Measurements from ENCODE around the gene ITPR2.
"Not testable (repeated sequence)": the region's sequence is repeated elsewhere in the genome, so short reads cannot be mapped to it uniquely, and the experiment has no call there.

ITPR2 gene

DNA sequence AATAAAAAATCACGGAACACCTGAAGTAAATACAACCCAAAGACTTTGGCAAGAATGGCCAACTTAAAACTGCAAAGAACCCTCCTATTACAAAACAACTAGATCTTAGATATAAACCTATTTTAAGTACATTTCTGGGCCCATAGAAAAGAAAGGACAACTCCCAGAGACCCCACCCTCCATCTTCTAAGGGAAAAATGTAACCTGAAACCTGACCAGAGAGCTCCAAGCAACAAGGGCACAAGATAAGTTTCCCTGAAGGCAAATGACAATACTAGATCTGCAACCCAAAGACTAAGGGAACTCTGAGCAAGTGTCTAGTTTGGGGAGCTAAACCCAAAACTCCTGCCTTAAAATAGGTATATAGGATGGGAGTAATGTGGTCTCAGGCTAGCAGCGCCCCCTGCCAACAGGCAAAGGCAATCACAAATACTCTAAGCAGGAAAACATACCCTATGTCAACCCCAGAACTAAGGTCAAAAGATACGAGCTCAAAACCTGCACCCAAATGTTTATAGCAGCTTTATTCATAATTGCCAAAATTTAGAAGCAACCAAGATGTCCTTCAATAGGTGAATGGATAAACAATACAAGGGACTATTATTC, 218.9 kb downstream of the ITPR2 start:
- no peak for DNase-seq

DNA sequence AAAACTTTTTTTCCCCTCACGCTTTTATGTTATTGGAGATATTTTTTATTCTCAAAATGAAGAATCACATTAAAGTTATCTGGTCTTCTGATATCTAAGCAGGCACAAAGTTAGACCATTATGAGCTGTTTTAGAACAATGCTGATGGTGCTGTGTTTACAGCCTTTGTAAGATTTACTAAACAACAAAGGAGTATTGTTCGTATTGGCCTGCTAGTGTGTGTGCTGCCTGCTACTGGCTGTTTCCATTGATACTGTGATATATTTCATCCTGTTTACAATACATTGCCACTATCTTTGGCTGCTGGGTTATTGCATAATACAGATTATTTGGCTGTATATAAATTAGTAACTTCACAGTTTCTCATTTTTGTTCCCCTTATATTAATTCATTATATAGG, 220.8 kb downstream of the ITPR2 start:
- no peak for DNase-seq

GRCh38 chr12:26611598-26611997, 221.4 kb downstream of the ITPR2 start:
- no peak for DNase-seq

GRCh38 chr12:26610774-26611173, 222.2 kb downstream of the ITPR2 start:
- no peak for DNase-seq

DNA sequence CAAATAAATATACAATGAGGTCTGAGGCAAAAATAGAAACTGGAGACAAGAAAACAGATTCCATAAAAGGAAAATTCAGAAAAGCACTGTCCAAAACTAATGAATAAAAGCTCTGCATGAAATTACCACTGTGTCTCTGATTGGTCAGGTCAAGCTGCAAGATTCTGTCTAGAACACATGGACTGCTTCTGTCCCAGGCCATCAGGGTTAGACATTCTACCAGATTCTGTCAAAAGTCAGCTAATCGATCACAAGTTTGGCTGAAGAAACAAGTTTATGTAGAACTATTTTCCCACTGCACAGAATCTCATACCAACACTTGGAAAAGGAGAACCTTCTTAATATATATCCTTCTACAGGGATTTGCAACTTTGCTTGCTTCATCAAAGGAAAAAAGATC, 223.0 kb downstream of the ITPR2 start:
- no peak for DNase-seq

- DNase-seq: no peak
Observed at GRCh38 chr12:26608706-26609105, 224.3 kb downstream of the ITPR2 start.

- DNase-seq: no peak
Observed at GRCh38 chr12:26608273-26608672, 224.7 kb downstream of the ITPR2 start.

DNA sequence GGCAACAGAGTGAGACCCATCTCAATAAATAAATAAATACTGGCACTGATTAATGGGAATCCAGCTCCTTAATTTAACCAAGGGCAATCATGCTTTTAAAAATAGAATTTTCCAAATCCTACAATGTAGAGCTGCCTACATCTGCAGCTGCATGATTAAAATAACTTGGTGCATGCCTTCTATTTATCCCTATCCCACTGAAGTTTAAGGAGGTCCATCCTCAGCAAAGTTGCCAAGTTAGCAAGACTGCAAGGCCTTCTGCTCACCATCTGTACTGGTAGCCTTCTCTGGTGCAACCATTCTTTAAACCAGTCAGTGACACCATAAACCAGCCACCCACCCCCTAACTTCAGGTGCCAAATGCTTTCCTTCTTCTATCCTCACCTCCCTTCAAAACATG, 226.1 kb downstream of the ITPR2 start:
- DNase-seq: no peak

DNA sequence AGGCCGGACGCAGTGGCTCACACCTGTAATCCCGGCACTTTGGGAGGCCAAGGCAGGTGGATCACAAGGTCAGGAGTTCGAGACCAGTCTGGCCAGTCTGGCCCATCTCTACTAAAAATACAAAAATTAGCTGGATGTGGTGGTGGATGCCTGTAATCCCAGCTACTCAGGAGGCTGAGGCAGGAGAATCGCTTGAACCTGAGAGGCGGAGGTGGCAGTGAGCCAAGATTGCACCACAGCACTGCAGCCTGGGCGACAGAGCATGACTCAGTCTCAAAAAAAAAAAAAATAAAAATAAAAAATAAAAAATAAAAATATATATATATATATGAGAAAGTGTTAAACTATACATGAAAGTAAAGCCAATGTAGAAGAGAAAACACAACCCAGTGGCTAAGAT, 228.2 kb downstream of the ITPR2 start:
- DNase-seq: not testable (repeated sequence)

- DNase-seq: no peak
Observed at GRCh38 chr12:26599096-26599695, 233.8 kb downstream of the ITPR2 start.

DNA sequence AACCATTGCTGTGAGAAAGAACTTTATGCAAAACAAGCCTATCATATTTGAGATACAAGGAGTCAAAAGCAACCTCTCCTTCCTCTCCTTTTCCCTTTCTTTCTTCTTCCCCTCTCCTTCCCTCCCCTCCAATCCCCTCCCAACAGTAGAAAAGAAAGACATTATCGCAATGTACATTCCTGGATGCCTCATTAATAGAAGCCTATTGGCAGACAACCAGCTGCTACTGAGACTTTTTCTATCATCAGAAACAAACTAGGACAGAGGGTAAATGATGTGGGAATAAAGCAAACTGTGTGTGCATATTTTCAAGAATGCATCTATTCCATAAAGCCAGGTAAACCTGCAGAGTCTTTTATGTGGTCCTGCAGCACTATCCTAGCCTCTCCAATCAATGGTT, 237.2 kb downstream of the ITPR2 start:
- no peak for DNase-seq

DNA sequence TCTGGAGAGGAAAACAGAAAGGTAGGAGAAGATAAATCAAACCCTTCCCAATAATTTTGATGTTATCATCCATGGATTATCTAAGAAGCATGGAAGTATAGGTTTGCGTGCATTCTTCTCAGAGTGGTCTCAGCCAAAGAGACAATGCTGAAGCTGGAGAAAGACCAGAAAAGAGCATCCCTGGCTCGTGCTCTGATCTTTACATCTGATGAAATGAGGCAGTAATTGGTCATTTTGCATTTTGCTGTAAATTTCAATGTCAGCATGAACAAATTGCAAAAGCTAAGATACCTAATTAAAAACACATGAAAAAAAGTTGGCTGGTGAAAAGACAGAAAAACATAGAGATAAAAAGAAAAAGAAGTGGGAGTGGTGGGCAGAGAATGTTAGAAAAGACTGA, 252.4 kb downstream of the ITPR2 start:
- DNase-seq: no peak

- no peak for DNase-seq
Observed at GRCh38 chr12:26576266-26576665, 256.7 kb downstream of the ITPR2 start.

- no peak for DNase-seq
Observed at GRCh38 chr12:26573225-26573909, 259.6 kb downstream of the ITPR2 start.

- DNase-seq: no peak
Observed at GRCh38 chr12:26572137-26572536, 260.9 kb downstream of the ITPR2 start.

- DNase-seq: no peak
Observed at GRCh38 chr12:26571560-26571959, 261.4 kb downstream of the ITPR2 start.

DNA sequence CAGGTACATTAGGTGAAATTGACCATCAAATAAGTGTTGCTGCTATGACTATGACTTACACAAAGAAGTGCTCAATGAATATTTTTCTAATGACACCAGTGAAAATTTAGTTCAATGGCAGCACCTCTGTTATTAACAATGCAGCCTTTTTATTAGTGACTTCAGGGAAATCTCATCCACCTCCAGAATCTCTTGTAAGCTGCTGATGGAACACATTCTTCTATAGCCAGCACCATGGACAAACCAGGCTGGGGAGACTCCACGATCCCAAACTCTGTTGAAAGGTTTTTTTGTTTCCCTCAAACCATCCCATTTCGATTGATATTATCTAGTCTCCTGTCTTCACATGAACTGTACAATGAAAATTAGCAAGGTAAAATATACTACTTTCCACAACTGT, 265.9 kb downstream of the ITPR2 start:
- DNase-seq: no peak

DNA sequence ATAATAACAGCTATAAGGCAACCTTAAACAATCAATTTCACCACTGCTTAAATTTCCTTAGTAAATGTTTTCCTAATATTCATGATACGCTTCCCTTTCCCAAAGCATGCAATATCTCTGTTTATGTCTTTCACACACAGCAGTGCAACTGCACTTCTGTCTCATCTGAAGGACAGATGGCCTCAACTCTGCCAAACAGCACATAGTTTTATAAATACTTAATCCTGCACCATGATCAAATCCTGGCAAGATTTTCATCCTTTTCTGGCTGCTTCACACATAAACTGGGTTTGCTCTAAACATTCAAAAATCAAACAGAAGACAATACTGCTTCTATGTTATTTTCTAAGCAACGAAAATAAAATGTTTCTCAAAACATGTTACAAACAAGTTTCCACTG, 266.3 kb downstream of the ITPR2 start:
- no peak for DNase-seq

DNA sequence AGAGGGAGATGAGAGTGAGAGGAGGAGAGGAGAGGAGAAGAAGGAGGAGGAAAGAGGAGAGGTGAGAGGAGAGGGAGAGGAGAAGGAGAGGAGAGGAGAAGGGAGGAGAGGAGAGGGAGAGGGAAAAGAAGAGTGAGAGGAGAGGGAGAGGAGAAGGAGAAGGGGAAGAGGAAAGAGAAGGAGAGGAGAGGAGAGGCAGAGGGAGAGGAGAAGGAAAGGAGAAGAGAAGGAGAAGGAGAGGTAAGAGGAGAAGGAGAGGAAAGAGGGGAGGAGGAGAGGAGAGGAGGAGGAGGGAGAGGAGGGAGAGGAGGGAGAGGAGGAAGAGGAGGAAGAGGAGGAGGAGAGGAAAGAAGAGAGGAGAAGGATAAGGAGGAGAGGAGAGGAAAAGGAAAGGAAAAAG, 266.8 kb downstream of the ITPR2 start:
- DNase-seq: no peak

- no peak for DNase-seq
Observed at GRCh38 chr12:26564391-26564790, 268.6 kb downstream of the ITPR2 start.

- DNase-seq: no peak
Observed at GRCh38 chr12:26563552-26563951, 269.4 kb downstream of the ITPR2 start.

DNA sequence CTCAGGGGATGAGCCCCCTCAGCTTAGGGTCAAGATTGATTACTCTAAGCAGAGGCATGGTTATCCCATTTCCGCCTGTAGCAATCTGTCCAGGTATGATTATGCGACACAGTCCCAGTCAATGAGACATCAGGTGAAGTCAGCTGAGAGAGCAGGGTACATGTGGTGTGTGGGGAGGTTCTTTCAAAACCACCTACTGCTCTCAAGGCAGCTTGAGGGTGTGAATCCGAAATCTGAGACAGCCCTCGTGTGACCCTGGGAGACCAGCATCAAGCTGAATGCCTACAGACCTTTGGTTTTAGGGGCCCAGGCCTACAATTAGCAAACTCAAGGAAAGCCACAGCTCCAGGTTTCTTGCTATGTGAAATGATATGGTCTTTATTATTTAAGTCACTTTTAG, 275.7 kb downstream of the ITPR2 start:
- DNase-seq: no peak

- no peak for DNase-seq
Observed at GRCh38 chr12:26556916-26557315, 276.1 kb downstream of the ITPR2 start.

DNA sequence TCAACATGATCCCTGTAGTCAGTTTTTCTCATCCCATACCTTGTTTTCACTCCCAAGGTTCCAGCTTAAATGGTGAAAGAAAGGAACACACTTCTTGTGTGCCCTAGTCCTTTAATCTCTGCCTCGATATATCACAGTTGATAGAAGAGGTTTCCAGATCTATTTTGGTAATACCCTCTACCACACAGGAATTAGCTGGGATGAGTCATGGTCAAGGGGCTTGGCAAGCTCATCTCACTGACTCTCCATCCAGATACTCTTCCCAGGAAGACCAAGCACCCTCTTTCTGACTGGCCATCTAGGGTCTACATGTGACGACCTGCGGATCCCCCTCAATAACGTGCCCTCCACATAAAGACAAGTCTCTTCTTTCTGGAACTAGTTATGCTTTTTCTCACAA, 277.9 kb downstream of the ITPR2 start:
- no peak for DNase-seq

GRCh38 chr12:26554332-26554731, 278.7 kb downstream of the ITPR2 start:
- no peak for DNase-seq

All from NCI-H1694 (cell line).